ENCODE results near the gene TTC7B. TPM values are rescaled to one million over a fixed set of nuclear protein-coding genes. Genes with fewer than 3 reads are reported as not detected.

The TTC7B gene
- total RNA-seq, 3 donors from 2014 or later: 5.0 to 6.0 (median 5.1) TPM

DNA sequence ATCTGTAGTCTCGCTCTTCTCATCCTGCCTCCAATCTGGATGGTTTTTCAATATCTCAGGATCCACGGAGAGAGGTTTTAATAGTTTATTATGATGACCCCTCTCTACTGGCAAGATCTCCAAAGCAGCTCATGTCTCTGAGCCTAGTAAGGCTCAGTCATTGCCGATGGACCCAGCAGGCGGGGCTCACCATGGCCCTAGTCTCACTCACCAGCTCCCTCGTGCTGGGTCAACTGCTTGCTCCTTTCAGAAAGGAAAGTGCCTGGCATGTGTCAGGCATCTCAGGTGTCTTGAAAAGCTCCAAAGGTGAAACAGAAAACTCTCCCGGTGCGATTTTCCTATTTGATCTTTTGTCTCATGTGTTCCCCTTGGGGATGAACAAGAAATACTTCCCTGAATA lies 240.4 kb downstream of the TTC7B start:
- no peak for DNase-seq
- Mint-ChIP-seq H3K4me3 (no peak overlapping the region), H3K27me3 (ENCODE audit: low read depth) (no peaks in the 10 kb centered on the region)

DNA sequence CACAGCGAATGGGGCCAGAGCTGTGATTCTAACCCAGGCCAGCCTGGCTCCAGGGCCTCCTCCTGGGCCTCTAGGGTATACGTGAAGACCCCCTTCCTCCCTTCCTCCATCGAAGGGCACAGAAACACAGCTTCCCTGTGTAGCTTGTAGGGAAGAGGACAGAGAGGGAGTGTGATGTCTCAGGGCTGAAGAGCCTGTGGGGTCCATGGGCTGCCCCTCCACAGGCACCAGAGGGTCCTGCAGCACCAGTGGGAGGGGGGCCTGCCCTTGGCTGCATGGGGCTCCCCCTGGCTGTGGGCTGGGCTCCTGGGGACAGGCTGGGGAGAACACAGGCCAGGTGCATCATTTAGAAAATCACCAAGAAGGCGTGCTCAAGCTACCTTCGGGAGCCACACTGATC lies 240.9 kb downstream of the TTC7B start:
- DNase-seq: no peak

More for the DNA sequence above, 240.4 kb downstream of the TTC7B start:
- H3K9me3 Mint-ChIP-seq: no peaks in the 10 kb centered on the region
- H3K36me3 Mint-ChIP-seq (ENCODE audit: insufficient read depth): no peaks in the 10 kb centered on the region
- no peak for ATAC-seq
- H3K4me1 Mint-ChIP-seq (ENCODE audit: low read depth): no peaks in the 10 kb centered on the region

DNA sequence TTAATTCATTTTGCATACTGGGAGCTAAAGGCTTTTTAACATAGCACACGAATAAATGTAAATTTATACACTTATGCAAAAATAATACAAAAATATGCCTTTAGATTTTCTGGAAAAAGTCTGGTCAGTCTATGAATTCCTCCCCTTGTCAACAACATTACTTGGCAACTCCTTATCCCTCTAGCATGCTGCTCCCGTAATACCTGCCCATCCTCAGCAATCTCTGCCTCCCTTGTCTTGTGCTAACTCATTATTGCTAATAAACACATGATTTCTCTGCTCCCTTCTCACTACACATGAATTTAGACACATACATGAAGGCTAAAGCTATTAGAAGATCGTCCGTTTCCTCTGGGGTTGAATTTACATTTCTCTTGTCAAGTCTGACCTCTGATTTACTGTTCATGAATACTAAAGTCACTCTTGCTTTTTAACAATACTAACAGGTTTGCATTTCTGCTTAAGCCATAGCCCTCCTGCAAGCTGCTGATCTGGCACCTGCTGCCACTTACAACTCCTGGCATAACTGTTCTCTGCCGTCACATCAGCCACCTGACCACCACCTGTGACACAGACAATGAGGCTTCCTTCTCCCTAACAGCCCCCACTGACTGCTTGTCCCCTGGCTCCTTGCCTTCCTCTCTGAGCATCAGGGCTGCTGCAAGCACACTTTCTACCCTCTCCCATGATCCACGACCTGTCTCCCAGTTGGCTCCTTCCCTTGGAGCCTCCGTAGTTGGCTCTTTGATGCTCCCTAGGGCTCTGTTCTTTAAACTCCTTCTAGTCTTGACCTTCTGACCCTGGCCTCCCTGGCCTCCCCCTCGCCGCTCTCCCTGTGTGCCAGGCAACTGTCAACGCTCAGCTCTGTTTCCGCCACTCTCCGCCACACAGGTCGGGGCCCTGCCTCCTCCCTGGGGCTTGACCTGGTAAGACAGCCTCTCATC lies 241.8 kb downstream of the TTC7B start:
- Mint-ChIP-seq H3K9me3 (no peaks in the 10 kb centered on the region), H3K4me3 (no peak overlapping the region)
- no peak for DNase-seq

More for the DNA sequence above, 240.9 kb downstream of the TTC7B start:
- no peaks in the 10 kb centered on the region for H3K36me3 Mint-ChIP-seq (ENCODE audit: insufficient read depth)
- H3K27me3 Mint-ChIP-seq (ENCODE audit: low read depth): no peaks in the 10 kb centered on the region
- no peaks in the 10 kb centered on the region for H3K9me3 Mint-ChIP-seq
- no peak for ATAC-seq
- H3K4me3 Mint-ChIP-seq: no peak overlapping the region
- no peaks in the 10 kb centered on the region for H3K4me1 Mint-ChIP-seq (ENCODE audit: low read depth)

DNA sequence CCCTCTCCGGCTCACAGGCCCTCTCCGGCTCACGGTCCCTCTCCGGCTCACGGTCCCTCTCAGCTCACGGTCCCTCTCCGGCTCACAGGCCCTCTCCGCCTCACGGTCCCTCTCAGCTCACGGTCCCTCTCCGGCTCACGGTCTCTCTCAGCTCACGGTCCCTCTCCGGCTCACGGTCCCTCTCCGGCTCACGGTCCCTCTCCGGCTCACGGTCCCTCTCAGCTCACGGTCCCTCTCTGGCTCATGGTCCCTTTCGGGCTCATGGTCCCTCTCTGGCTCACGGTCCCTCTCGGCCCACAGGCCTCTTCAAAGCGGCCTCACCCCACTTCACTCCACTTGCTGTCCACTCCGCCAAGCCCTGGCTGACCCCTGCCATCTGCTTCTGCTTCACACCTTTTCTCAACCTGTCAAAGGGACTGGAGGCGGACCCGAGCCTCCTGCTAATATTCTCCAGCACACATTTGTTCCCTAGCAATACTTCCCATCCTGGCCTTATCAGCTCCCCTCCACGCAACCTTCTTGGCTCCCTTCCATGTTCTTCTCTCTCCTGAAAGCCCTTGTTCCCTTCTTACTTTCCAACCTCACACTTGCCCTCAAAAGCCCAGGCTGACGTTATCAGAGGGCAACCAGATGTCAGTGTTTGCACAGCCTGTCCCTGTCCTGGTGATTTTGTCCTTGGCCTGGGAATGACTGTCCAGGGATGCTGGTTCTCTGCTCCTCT lies 242.7 kb downstream of the TTC7B start:
- Mint-ChIP-seq H3K9me3 (no peaks in the 10 kb centered on the region), H3K4me1 (ENCODE audit: low read depth) (no peaks in the 10 kb centered on the region), H3K27me3 (ENCODE audit: low read depth) (no peaks in the 10 kb centered on the region), H3K4me3 (no peak overlapping the region), H3K36me3 (ENCODE audit: insufficient read depth) (no peaks in the 10 kb centered on the region)
- ATAC-seq (no peak), DNase-seq (no peak)

More for the DNA sequence above, 241.8 kb downstream of the TTC7B start:
- no peaks in the 10 kb centered on the region for H3K27me3 Mint-ChIP-seq (ENCODE audit: low read depth)
- H3K4me1 Mint-ChIP-seq (ENCODE audit: low read depth): no peaks in the 10 kb centered on the region
- no peak for ATAC-seq
- no peaks in the 10 kb centered on the region for H3K36me3 Mint-ChIP-seq (ENCODE audit: insufficient read depth)

DNA sequence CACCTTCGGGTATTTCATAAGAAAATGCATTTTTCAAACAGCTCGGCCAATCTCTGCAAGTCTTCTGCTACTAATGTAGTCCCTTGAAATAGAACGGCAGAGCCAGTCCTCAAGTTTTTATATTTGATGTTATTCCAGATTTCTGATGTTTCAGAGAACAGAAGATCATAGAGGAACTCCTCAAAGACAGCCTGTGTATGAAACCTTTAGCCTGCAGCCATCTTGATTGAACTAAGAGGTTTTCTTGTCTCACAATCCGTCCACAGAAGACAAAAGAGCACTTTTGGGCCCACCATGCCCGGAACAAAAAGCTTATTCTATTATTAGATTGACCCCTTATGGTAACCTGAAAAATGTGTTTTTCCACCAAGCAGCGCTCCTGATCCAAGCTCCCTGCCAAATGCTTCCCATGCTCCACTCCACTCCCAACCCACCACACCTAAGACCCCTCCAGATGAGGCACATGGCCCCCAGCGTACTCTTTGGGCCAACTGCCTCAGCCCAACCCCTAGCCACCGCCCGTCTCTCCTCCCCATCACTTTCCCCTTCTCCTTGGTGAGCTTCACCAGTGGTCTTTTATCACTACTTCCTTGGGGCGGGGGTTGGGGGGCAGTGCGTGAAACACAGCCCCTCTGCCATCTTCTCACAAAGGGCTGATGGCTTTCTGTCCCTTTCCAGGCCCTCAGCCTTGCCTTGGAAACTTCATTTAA lies 243.6 kb downstream of the TTC7B start:
- H3K36me3 Mint-ChIP-seq (ENCODE audit: insufficient read depth): no peaks in the 10 kb centered on the region
- H3K4me1 Mint-ChIP-seq (ENCODE audit: low read depth): no peaks in the 10 kb centered on the region
- H3K27me3 Mint-ChIP-seq (ENCODE audit: low read depth): no peaks in the 10 kb centered on the region
- no peak for ATAC-seq
- no peaks in the 10 kb centered on the region for H3K9me3 Mint-ChIP-seq
- no peak overlapping the region for H3K4me3 Mint-ChIP-seq
- DNase-seq: no peak

DNA sequence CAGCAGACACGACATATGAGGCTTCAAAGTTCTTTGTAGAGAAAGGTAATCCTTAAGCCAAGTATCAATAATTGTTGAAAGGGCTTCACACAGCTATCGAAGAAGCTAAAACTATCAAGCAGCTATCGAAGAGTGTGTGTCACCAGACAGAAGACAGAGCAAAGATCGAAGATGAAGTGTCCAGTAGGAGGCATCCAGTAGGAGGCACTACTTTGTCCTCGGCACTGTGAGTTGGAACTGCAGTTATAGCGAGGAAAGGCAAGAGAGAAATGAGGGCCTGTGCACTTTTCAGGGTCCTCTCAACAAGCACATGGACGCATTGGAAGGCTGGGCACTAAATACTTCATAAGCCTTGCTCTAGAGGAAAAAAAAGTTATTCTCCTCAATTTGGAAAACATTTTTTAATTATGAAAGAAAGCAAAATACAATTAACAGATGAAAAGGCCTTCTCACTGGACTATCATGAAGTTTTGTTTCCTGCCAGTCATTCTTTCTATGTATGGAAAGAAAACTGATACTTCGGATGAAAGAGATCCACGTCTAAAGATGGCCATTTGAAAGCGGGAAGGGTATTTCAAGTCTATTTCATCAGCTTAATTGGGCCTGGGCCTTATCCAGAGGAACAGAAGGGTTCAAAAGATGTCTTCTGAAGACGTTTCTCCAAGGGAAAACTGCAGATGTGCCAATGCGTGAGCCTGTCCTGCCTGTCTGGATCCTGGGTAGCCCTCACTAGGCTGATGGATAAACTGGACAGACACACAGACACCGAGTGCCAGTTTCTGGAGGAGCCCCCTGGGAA lies 244.9 kb downstream of the TTC7B start:
- Mint-ChIP-seq H3K9me3 (no peaks in the 10 kb centered on the region), H3K4me1 (ENCODE audit: low read depth) (no peaks in the 10 kb centered on the region), H3K36me3 (ENCODE audit: insufficient read depth) (no peaks in the 10 kb centered on the region), H3K27me3 (ENCODE audit: low read depth) (no peaks in the 10 kb centered on the region), H3K4me3 (no peak overlapping the region)
- ATAC-seq (no peak), DNase-seq (no peak)

DNA sequence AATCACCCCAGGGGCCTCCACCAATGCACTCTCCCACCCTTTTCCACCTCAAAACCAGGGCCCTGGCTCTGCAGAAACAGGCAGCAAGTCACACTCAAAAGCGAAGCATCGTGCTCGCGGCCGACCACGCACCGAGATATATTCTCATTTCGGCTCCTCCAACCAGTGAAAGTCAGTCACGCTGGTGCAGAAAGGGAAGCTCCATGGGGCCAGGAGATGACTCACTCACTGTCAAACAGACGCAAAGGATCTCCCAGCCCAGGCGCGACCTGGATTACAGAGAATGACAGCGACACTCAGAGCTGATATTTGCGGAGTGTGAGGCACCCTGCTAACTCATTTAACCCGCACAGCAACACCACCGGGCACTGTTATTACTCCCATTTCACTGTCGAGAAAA lies 245.8 kb downstream of the TTC7B start:
- ATAC-seq (no peak), DNase-seq (no peak)
- no peak overlapping the region for H3K4me3 Mint-ChIP-seq
- no peaks in the 10 kb centered on the region for H3K4me1 Mint-ChIP-seq (ENCODE audit: low read depth)
- no peaks in the 10 kb centered on the region for H3K9me3 Mint-ChIP-seq
- no peaks in the 10 kb centered on the region for H3K27me3 Mint-ChIP-seq (ENCODE audit: low read depth)
- H3K36me3 Mint-ChIP-seq (ENCODE audit: insufficient read depth): no peaks in the 10 kb centered on the region

DNA sequence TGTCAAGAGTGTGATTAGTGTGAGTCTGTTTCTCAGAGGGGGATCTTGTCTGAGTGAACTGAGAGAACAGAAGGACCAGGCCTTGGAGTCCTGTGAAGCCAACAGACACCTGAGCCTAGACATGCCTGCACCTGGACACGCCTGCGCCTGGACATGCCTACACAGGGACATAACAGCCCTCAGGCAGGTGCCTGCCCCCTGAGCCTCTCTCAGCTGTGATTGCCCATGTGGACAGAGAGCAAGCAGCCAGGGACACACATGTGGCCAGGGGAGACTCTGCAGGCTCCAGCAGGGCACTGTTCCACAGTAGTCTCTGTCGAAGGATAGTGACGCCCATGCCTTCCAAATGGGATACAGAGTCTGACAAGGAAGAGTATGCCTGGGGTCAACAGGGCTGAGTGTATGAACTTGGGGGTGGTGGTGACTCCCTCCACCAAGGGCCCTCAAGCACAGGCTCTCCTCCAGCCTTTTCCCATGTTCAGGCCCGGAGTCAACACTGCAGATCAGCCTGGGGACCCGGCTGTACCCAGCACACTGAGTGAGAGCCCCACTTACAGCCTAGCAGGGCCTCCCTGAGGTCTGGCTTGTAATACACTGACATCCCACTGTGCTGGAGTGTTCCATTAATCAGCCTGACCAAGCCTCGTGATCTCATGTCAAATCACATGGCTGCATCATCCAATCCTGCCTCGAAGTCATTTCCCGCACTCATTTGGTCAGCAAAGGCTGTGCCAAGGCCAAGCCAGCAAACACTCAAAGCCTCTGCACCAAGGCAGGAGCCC lies 246.4 kb downstream of the TTC7B start:
- DNase-seq (no peak), ATAC-seq (no peak)
- Mint-ChIP-seq H3K9me3 (no peaks in the 10 kb centered on the region), H3K4me1 (ENCODE audit: low read depth) (no peaks in the 10 kb centered on the region), H3K27me3 (ENCODE audit: low read depth) (no peaks in the 10 kb centered on the region), H3K4me3 (no peak overlapping the region), H3K36me3 (ENCODE audit: insufficient read depth) (no peaks in the 10 kb centered on the region)

DNA sequence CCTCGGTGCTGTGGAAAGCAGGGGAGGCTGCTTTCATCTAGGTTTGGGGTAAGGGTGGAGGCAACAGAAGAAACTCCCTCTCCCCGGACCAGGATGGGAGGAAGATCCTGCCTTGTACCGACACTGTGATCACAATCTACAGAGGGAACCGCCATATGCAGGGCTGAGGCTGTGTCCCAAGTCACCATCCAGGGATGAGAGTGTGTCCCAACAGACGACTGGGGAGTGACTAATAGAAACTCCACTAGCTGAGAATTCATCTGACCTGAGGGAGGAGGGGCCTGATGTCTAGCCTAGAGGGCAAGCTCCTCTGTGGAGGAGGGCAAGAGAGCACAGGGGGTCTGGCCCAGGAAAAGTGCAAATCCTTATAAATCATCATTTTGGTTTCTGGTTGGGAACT lies 247.0 kb downstream of the TTC7B start:
- no peaks in the 10 kb centered on the region for H3K36me3 Mint-ChIP-seq (ENCODE audit: insufficient read depth)

DNA sequence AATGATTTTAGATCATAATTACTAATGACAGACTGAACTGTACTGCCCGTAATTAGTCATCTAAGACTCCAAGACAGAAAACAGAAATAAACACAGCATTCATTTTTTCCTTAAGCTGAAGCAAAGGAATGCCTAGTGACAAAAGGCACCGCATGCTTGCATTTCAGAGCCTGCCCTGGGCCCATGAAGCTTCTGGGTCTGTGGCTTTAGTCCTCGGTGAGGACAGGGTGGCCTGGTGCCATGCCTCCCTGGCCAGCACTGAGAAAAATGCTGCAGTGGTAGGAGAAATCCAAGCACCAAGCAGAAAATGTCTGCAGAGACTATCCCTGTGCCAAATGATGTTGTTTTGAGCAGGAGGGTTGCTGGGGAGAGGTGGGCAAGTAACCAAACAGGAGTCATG lies 247.8 kb downstream of the TTC7B start:
- H3K4me3 Mint-ChIP-seq: no peak overlapping the region
- ATAC-seq (no peak), DNase-seq (no peak)
- H3K36me3 Mint-ChIP-seq (ENCODE audit: insufficient read depth): no peaks in the 10 kb centered on the region
- no peaks in the 10 kb centered on the region for H3K9me3 Mint-ChIP-seq
- no peaks in the 10 kb centered on the region for H3K27me3 Mint-ChIP-seq (ENCODE audit: low read depth)
- no peaks in the 10 kb centered on the region for H3K4me1 Mint-ChIP-seq (ENCODE audit: low read depth)

More for the DNA sequence above, 247.0 kb downstream of the TTC7B start:
- no peak for DNase-seq
- H3K27me3 Mint-ChIP-seq (ENCODE audit: low read depth): no peaks in the 10 kb centered on the region
- H3K4me1 Mint-ChIP-seq (ENCODE audit: low read depth): no peaks in the 10 kb centered on the region
- ATAC-seq: no peak
- H3K9me3 Mint-ChIP-seq: no peaks in the 10 kb centered on the region
- H3K4me3 Mint-ChIP-seq: no peak overlapping the region

DNA sequence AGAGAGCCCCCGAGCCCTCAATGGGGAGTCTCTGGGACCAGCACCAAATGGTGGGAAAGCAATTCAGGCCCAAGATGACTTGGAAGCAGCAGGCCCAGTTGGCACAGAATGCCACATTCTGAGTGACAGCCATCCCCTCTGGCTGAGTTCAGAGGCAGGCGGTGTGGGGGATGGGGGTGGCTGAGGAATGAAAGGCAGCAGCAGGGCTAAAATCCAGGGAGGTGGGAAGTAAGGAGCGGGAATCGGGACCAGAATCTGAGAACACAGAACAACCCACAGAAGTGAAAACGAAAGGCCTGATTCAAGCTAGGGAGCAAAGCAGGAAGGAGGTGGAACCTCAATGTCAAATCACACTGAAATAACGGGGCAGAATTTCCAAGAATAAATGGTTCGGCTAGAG lies 248.2 kb downstream of the TTC7B start:
- no peaks in the 10 kb centered on the region for H3K4me1 Mint-ChIP-seq (ENCODE audit: low read depth)
- H3K4me3 Mint-ChIP-seq: no peak overlapping the region
- DNase-seq (no peak), ATAC-seq (no peak)
- no peaks in the 10 kb centered on the region for H3K27me3 Mint-ChIP-seq (ENCODE audit: low read depth)
- H3K36me3 Mint-ChIP-seq (ENCODE audit: insufficient read depth): no peaks in the 10 kb centered on the region
- H3K9me3 Mint-ChIP-seq: no peaks in the 10 kb centered on the region

DNA sequence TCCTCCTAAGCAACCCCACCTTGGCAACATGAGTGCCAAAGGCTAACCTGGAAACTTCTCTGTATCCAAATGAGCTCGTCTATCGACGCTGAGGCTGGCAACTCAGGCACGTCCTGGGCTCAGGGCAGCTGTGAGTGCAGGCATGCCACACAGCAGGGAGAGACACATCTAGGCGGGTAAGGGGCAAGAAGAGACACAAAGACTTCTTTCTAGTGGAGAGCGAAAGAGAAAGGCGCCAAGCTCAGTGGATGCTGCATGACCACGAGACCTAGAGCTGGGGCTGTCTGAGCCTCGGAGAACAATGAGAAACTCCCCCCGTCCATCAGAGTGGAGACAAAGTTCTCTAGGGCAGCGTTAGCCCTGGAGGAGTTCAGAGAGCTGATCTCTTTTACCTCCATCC lies 249.0 kb downstream of the TTC7B start:
- Mint-ChIP-seq H3K4me3 (no peak overlapping the region), H3K4me1 (ENCODE audit: low read depth) (no peaks in the 10 kb centered on the region), H3K9me3 (no peaks in the 10 kb centered on the region), H3K27me3 (ENCODE audit: low read depth) (no peaks in the 10 kb centered on the region), H3K36me3 (ENCODE audit: insufficient read depth) (no peaks in the 10 kb centered on the region)
- ATAC-seq (no peak), DNase-seq (no peak)

DNA sequence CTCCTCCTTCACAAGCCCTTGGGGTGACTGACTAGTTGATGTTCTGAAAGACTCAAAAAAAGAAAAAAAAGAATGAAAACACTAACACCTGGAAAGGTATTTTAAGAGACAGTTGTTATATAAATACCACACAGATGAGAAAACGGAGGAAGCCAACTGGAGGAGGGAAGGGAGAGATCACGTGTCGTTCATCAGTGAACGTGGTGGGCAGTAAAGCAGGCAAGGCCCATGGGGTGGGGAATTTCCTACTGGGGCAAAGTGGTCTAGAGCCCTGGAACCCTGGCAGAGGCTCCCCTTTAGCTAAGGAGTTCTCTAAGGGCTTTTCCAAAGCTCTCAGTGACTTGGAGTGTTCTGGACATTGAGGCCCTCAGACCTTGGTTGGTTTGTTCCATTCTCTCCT lies 249.7 kb downstream of the TTC7B start:
- Mint-ChIP-seq H3K4me3 (no peak overlapping the region), H3K27me3 (ENCODE audit: low read depth) (no peaks in the 10 kb centered on the region), H3K9me3 (no peaks in the 10 kb centered on the region), H3K4me1 (ENCODE audit: low read depth) (no peaks in the 10 kb centered on the region), H3K36me3 (ENCODE audit: insufficient read depth) (no peaks in the 10 kb centered on the region)
- no peak for ATAC-seq
- no peak for DNase-seq
